ENCODE data around the gene BIN1. TPM values are rescaled to one million over a fixed set of nuclear protein-coding genes. Genes with fewer than 3 reads are reported as not detected.
A peak's percentile ranks its signal among the peaks of the same experiment; 100 is the strongest.

The BIN1 gene
- total RNA-seq, 1 donor from 2014 or later = 33.4 TPM

- Histone ChIP-seq H3K27me3 (no peaks in the 10 kb centered on the region), H3K9me3 (no peaks in the 10 kb centered on the region), H3K4me3 (no peak overlapping the region), H3K36me3 (no peaks in the 10 kb centered on the region), H3K27ac (no peak overlapping the region), H3K4me1 (peaks cover 1% of the 10 kb centered on the region)
- intact Hi-C loops (cut with DNase I) = no loop called here
- ATAC-seq = no peak
- no peak for DNase-seq
- no peak for TF ChIP-seq CTCF (IDR thresholded peaks at IDR 0.05)
Measured at GRCh38 chr2:127056631-127057370, 50.2 kb downstream of the BIN1 start.

GRCh38 chr2:127056086-127056485, 50.9 kb downstream of the BIN1 start:
- no peak for TF ChIP-seq CTCF (IDR thresholded peaks at IDR 0.05)
- Histone ChIP-seq H3K27me3 (no peaks in the 10 kb centered on the region), H3K4me1 (no peaks in the 10 kb centered on the region), H3K4me3 (no peak overlapping the region), H3K27ac (no peak overlapping the region), H3K9me3 (no peaks in the 10 kb centered on the region), H3K36me3 (no peaks in the 10 kb centered on the region)
- ATAC-seq (no peak), DNase-seq (no peak)
- intact Hi-C loops (cut with DNase I) = no loop called here

GRCh38 chr2:127055786-127056076, 51.2 kb downstream of the BIN1 start:
- DNase-seq = no peak
- no peaks in the 10 kb centered on the region for H3K9me3 ChIP-seq
- no peak for ATAC-seq
- intact Hi-C loops (cut with DNase I) = no loop called here
- no peaks in the 10 kb centered on the region for H3K27me3 ChIP-seq
- H3K27ac ChIP-seq = no peak overlapping the region
- no peak for TF ChIP-seq CTCF (IDR thresholded peaks at IDR 0.05)
- H3K36me3 ChIP-seq = no peaks in the 10 kb centered on the region
- H3K4me3 ChIP-seq = no peak overlapping the region
- H3K4me1 ChIP-seq = no peaks in the 10 kb centered on the region

GRCh38 chr2:127054996-127055785, 51.8 kb downstream of the BIN1 start:
- no peak for ATAC-seq
- no peak overlapping the region for H3K4me3 ChIP-seq
- no peak overlapping the region for H3K27ac ChIP-seq
- peak; percentile 64 for DNase-seq
- H3K9me3 ChIP-seq = no peaks in the 10 kb centered on the region
- TF ChIP-seq CTCF (IDR thresholded peaks at IDR 0.05) = no peak
- H3K36me3 ChIP-seq = no peaks in the 10 kb centered on the region
- H3K27me3 ChIP-seq = no peaks in the 10 kb centered on the region
- intact Hi-C loops (cut with DNase I) = no loop called here
- H3K4me1 ChIP-seq = no peaks in the 10 kb centered on the region

GRCh38 chr2:127054604-127054930, 52.4 kb downstream of the BIN1 start:
- Histone ChIP-seq H3K27ac (no peak overlapping the region), H3K4me1 (no peaks in the 10 kb centered on the region), H3K27me3 (no peaks in the 10 kb centered on the region), H3K4me3 (no peak overlapping the region), H3K9me3 (no peaks in the 10 kb centered on the region), H3K36me3 (no peaks in the 10 kb centered on the region)
- intact Hi-C loops (cut with DNase I) = no loop called here
- TF ChIP-seq CTCF (IDR thresholded peaks at IDR 0.05) = no peak
- ATAC-seq (no peak), DNase-seq (no peak)
